ENCODE measurements around the gene USP37.
A peak's percentile ranks its signal among the peaks of the same experiment; 100 is the strongest.

USP37 gene

DNA sequence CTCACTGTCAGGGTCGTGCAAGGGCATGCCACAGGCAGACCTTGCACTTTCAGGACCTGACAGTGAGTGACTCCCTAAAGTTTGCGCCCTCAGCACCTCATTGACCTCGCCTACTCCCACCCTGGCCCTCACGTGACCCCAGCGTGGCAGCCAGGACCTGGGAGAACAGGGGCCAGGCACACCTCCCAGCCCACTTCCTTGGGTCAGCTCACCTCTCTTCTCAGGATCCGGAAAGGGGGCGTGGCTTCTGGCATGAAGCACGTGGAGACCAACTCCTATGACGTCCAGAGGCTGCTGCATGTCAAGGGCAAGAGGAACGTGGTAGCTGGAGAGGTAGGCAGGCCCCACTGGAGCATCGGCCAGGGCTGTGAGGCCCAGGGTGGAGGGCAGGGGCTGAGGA, 140.4 kb downstream of the USP37 start:
- DNase-seq = no peak

DNA sequence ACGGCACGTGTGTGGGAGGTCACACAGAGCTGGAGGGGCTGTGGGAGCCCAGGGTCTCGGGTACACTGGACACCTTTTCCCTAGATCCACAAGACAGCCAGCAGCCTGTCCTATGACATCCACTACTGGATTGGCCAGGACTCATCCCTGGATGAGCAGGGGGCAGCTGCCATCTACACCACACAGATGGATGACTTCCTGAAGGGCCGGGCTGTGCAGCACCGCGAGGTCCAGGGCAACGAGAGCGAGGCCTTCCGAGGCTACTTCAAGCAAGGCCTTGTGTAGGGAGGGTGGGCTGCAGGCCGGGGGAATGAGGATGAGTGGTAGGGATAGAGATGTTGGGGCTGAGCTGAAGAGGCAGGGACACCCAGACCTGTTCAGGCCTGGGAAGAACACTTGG, 142.6 kb downstream of the USP37 start:
- no peak for DNase-seq

DNA sequence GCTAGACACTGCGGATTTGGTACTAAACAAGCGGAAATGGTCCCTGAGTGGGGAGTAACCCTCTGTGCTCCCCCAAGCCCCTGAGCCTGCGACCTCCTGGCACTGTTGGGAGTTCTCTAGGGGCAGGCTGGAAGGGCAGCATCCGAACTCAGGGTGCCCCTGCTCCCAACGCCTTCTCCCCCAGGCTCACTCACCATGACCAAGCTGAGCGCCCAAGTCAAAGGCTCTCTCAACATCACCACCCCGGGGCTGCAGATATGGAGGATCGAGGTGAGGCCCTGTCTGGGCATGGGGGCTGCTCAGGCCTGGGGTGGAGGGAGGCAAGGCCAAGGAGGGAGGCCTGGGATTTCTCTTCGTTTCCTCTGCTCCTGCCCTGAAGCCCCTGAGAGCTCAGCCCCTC, 144.6 kb downstream of the USP37 start:
- no peak for DNase-seq

DNA sequence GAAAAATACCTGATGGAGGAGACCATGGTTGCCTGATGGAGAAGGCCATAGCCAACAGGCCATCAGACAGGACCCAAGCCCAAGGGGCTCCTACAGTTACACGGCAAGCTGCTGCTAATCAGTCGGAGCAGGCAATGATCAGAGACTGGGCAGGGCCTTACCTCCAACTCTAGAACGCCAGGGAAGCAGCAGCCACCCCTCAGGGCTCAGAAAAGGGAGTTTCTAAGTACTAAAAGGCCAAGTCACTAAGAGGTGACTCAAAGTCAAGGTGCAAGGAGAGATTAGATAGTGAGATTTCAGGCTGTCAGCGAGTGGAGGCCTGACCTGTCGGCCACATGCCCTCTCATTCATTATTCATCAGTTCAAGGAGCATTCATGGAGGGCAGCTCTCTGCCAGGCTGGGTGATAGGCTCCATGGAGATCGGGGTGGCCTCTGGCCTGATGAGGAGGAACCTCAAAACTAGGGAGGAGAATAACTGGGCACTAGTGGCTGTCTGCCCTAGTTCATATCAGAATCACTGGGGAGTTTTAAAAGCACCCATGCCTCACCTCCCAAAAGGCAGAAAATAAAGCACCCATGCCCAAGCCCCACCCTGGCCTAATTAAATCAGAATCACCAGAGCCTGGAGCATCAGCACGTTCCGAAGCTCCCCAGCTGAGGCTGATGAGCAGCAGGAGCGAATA, 145.6 kb downstream of the USP37 start:
- no peak for DNase-seq

DNA sequence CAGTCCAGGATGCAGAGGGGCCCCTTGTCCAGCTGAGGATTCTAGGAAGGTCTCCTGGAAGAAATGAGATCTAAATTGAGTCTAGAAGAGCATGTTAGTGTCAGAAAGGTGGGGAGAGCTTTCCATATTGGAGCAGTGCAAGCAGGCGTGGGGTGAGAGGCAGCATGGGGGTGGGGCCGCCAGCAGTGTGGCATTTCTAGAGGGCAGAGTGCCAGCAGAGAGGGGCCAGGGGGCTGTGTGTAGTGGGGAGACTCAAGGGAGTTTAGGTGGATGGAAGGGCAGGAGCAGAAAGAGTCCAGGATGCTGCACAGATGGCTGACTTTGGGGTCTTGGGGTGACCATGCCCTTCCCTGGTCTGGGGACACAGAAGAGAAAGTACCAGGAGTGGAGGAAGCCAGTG, 147.1 kb downstream of the USP37 start:
- no peak for DNase-seq

DNA sequence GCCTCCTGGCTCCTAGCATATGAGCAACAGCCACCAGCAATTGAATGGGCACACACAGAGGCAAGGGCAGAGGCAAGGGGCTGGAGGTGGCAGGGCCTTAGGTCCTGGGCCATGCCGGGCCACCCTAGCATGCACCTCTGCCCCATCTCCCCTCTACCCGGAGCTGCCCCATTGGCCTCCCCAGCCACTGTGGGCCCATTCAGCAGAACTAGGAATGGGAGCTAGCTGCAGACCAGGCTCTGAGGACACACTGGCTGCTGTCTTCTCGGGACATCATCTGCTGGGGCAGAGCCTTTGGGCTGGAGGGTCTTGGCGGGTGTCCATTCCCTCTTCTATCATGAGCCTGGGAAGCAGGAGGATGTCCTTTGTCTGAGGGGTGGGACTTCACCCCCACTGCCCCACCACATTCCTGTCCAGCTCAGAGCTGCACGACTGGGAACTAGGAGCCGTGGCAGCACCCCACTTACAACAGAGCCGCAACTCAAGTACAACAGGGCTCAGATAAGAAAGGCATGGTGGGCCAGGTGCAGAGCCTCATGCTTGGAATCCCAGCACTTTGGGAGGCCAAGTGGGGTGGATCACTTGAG, 148.4 kb downstream of the USP37 start:
- DNase-seq = no peak

DNA sequence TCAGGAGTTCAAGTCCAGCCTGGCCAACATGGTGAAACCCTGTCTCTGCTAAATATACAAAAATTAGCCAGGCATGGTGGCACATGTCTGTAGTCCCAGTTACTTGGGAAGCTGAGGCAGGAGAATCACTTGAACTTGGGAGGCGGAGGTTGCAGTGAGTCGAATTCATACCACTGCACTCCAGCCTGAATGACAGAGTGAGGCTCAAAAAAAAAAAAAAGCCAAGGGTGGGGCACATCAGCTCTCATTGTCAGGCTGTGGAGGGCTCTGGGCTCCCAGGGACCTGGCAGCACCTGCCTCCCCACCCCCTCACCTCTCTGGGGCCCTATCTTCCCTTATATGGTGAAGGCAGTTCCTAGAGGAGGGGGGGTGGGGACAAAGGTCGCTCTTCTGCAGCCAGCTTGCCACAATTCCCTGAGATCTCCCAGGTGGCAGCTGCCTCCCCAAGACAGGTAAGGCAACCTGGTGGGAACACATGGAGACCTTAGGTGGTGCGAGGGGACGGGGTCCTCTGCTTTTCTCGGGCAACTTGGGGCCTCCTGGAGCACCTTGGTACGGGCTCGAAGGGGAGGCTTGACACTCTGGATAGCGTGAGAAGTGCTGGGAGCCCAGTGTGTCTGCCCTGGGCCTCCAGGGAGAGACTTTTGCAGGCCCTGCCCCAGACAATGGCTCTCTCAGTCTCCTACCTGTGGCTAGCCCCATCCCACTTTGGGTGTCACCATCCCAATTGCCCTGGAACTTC, 149.3 kb downstream of the USP37 start, which contains the start of gene VIL1:
Gene VIL1 (plus strand): TSS at position 407 of the 742 bp plus-strand sequence. CDS start 4,656 bp downstream, outside the sequence.
- DNase-seq = no peak

DNA sequence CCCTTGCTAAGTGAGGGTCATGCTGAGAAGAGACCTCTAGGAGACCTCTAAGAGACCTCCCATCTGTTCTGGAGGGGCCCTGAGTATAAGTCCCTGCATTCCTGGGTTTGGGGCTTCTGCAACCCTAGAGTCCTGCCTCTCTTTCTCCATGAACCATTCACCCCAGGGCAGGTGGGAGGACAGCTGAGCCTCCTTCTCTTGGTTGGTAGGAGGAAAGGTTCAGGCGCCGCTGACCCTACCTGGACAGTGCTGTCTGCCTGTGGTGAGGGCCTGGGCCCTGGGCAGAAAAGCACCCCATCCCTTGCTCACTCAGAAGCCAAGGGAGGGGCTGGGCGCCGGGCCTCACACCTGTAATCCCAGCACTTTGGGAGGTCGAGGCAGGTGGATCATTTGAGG, 149.8 kb downstream of the USP37 start:
- DNase-seq = no peak

DNA sequence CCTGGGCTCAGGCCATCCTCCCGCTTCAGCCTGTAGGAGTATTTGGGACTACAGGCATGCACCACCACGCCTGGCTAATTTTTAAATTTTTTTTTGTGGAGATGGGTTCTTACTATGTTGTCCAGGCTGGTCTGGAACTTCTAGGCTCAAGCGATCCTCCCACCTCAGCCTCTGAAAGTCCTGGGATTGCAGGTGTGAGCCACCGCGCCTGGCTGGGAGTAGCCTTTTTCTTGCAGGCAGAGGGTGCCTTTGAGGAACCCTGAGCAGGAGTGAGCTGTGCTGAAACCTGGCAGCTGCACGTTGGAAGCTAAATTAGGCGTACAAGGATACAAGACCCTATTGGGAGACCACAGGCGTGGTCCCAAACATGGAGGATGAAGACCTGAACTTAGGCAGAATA, 160.4 kb downstream of the USP37 start:
- DNase-seq = peak; percentile 34

DNA sequence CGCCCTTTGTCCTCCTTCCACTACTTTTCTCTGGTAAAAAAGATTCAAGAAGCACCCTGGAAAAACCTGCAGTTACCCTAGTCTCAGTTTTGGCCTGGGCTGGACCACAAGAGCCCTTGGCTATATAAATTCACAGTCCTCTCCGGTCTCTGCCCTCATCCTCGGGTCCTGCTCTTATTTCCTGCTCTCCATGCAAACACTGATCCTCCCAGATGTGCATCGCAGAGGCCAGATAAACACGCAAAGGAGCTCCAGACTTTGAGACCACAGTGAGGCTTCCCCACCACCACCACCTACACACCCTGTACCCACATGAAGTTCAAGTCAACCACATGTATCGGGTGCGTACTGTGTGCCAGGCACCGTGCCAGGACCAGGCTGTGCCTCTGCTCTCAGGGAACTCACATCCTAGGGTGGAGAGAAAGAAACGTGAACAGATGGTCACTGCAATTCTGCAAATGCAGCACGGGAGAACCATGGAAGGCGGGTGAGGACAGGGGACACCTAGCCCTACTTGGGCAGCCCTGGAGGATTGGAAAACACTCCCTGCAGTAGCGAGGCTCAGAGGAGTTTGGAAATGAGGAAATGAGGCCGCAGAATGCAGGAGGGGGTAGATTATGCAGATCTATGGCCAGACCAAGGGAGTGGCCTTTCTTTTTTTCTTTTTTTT, 161.1 kb downstream of the USP37 start:
- DNase-seq = peak; percentile 80

DNA sequence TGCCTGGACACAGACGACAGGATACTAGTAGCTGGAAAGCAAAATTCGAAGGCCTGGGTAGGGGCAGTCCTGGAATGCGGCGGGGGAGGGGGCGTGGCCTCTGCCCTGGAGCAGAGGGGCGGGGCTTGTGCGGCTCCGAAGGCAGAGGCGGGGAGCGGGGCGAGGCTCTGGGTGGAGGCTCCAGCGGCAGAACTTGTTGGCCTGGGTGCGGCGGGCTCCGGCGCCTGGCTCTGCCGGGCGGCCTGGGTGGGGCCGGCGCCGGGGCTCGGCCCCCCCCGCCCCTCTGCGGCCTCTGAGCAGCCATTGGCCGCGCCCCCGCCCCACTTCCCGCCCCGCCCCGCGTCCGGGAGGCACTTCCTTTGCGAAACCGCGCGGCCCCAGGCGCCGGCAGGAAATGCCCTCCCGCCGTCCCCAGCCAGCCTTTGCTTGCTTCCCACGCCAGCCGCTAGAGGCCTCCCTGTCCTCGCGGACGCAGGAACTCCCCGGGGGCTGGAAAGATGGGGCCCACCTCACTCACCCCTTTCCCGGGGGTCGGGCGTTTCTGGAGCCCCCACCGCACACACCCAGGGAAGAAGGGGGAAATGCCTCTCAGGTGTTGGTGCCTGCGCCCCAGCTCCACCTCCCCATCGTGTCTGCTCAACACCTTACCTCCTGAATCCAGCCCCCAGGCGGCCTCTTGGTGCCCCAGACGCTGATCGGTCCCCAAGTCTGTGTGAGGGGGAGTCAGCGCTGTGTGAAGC, 161.8 kb downstream of the USP37 start:
- peak; percentile 97 for DNase-seq

DNA sequence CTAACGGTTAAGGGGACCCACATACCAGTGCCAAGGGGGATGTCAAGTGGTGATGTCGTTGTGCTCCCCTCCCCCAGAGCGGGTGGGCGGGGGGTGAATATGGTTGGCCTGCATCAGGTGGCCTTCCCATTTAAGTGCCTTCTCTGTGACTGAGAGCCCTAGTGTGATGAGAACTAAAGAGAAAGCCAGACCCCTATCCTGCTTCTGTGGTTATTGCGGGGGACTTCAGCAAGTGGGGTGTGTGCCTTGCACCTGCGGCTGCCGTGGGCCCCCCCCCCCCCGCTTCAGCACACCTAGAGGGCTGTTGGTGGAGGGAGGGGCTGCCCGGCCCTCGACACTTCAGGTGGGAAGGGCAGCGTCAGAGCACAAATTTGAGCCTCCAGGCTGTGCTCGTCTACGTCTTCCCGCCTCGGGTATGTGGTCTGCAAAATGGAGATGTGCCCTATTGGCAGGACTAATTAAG, 162.4 kb downstream of the USP37 start:
- DNase-seq = no peak

DNA sequence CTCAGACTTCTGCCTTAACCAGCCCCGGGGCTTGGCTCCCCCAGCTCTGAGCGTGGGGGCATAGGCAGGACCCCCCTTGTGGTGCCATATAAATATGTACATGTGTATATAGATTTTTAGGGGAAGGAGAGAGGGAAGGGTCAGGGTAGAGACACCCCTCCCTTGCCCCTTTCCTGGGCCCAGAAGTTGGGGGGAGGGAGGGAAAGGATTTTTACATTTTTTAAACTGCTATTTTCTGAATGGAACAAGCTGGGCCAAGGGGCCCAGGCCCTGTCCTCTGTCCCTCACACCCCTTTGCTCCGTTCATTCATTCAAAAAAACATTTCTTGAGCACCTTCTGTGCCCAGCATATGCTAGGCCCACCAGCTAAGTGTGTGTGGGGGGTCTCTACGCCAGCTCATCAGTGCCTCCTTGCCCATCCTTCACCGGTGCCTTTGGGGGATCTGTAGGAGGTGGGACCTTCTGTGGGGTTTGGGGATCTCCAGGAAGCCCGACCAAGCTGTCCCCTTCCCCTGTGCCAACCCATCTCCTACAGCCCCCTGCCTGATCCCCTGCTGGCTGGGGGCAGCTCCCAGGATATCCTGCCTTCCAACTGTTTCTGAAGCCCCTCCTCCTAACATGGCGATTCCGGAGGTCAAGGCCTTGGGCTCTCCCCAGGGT, 162.9 kb downstream of the USP37 start:
- DNase-seq = peak; percentile 63

DNA sequence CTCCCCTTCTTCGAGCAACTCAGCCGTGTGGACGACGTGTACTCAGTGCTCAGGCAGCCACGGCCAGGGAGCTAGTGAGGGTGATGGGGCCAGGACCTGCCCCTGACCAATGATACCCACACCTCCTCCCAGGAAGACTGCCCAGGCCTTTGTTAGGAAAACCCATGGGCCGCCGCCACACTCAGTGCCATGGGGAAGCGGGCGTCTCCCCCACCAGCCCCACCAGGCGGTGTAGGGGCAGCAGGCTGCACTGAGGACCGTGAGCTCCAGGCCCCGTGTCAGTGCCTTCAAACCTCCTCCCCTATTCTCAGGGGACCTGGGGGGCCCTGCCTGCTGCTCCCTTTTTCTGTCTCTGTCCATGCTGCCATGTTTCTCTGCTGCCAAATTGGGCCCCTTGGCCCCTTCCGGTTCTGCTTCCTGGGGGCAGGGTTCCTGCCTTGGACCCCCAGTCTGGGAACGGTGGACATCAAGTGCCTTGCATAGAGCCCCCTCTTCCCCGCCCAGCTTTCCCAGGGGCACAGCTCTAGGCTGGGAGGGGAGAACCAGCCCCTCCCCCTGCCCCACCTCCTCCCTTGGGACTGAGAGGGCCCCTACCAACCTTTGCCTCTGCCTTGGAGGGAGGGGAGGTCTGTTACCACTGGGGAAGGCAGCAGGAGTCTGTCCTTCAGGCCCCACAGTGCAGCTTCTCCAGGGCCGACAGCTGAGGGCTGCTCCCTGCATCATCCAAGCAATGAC, 163.6 kb downstream of the USP37 start:
- peak; percentile 53 for DNase-seq

DNA sequence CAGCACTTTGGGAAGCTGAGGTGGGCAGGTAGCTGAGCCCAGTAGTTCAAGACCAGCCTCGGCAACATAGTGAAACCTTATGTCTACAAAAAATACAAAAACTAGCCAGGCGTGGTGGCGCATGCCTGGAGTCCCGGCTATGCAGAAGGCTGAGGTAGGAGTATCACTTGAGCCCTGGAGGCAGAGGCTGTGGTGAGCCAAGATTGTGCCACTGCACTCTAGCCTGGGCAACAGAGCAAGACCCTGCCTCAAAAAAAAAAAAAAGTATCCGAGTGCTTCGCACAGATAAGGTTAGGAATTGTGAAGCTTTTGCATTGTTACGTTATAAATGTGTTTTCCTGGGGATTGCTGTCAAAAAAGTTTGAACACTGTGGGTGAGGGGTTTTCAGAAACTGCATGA, 164.3 kb downstream of the USP37 start:
- no peak for DNase-seq

DNA sequence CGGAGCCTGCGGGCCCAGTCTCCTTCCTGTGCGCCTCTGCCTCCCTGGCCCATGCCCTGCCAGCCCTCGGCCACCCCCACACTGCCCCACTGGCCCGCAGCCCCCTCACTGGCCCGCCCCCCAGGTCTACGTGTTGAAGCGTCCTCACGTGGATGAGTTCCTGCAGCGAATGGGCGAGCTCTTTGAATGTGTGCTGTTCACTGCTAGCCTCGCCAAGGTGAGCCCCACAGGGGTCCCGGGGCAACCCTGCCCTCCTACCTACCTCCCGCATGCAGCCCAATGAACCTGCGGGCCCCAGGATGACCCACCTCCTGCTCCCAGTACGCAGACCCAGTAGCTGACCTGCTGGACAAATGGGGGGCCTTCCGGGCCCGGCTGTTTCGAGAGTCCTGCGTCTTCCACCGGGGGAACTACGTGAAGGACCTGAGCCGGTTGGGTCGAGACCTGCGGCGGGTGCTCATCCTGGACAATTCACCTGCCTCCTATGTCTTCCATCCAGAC, 165.2 kb downstream of the USP37 start:
- no peak for DNase-seq

DNA sequence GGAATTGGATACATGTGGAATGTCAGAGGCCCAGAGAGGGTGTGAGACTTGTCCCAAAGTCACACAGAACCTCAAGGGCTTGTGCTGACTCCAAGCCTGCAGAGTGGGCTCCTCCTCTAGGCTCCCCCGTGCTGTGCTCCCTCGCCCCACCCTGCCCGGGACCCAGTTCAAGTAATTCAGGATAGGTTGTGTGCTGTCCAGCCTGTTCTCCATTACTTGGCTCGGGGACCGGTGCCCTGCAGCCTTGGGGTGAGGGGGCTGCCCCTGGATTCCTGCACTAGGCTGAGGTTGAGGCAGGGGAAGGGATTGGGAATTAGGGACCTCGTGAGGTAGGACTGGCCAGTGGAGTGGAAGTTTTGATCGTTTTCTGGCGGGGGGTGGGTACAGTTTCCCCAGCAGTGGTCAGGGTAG, 165.7 kb downstream of the USP37 start:
- DNase-seq = no peak

DNA sequence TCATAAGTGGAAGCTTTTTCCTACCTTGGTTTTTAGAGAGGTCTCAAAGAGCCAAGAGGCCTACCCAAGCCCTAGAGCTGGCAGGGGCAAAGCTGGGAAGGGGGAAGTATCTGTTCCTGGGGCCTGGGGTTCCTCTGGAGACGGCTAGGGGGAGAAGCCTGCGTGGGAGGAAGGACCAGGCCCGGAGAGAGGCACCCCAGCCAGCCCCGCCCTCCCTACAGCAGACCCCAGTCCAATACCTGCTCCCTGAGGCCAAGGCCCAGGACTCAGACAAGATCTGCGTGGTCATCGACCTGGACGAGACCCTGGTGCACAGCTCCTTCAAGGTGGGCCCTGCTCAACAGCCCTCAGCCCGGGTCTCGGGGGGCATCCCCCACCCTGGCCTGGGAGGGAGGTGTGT, 166.3 kb downstream of the USP37 start:
- no peak for DNase-seq

DNA sequence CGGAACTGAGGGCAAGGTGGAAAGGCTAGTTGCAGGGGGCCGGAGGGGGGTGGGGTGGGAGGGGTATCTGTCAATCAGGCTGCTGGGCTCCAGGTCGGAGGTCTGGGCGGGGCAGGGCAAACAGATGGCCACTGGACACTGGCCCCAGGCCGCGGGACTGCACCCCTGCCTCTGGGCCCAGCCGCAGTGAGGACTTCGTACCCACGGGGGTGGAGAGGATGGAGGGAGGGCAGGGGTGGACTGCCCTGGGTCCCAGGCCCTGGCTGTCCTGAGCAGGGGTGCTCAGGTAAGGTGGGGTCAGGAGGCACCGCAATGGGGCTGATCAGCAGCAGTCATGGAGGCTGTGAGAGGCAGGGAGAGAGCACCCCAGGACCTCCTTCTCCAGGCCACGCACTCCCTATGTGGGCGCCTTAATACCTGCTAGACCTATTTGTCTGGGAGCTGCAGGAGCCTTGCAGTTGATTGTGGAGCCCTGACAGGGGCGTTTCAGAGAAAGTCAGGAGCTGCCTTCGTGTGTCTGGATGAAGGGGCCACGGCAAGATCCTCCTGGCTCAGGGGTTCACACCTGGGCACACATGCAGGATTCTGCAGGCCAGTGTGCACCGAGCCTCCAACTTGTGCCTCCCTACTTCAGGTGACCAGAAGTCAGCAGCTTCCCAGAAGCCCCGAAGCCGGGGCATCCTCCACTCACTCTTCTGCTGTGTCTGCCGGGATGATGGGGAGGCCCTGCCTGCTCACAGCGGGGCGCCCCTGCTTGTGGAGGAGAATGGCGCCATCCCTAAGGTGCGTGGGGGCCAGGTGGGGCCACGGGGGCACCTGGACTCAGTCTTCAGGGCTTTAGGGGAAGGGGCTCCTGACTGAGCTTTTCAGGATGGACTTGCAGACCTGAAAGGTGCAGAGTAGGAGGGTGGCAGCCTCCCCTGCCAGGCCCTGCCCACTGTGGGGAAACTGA, 166.9 kb downstream of the USP37 start:
- no peak for DNase-seq

All from femur (tissue), 1 donor.